Measurements from ENCODE around the gene GALNS.
A peak's percentile ranks its signal among the peaks of the same experiment; 100 is the strongest.

GALNS gene

DNA sequence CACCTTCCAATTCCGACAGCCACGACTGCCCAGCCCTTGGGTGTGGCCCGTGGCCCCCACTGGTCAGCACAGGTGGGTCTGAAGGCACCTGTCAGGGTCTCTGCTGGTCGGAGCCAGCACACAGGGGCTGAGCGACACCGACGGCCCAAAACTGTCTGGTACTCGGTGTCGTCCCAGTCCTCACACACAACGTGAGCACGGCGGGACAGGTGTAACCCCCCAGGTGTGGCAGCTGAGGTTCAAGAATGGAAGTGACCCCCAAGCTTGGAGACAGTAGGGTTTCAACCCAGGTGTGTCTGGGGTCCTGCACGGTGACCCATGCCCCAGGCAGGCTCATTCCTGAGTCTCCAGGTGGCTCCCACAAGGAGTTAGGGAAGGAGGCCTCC lies 1.0 kb downstream of the GALNS start:
- TF ChIP-seq, protein P1, sequence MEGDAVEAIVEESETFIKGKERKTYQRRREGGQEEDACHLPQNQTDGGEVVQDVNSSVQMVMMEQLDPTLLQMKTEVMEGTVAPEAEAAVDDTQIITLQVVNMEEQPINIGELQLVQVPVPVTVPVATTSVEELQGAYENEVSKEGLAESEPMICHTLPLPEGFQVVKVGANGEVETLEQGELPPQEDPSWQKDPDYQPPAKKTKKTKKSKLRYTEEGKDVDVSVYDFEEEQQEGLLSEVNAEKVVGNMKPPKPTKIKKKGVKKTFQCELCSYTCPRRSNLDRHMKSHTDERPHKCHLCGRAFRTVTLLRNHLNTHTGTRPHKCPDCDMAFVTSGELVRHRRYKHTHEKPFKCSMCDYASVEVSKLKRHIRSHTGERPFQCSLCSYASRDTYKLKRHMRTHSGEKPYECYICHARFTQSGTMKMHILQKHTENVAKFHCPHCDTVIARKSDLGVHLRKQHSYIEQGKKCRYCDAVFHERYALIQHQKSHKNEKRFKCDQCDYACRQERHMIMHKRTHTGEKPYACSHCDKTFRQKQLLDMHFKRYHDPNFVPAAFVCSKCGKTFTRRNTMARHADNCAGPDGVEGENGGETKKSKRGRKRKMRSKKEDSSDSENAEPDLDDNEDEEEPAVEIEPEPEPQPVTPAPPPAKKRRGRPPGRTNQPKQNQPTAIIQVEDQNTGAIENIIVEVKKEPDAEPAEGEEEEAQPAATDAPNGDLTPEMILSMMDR (IDR thresholded peaks at IDR 0.05): no peak
- Histone ChIP-seq H3K27me3 (ENCODE audit: control insufficient read depth, insufficient read depth, low read length) (no peaks in the 10 kb centered on the region), H3K9ac (no peak overlapping the region), H2AFZ (peak overlapping the region; percentile 68), H3K4me1 (peaks cover 8% of the 10 kb centered on the region), H3K27ac (no peak overlapping the region), H3K36me3 (ENCODE audit: control insufficient read depth, insufficient read depth, low read length) (no peaks in the 10 kb centered on the region), H3K4me3 (ENCODE audit: low read depth, low read length) (peak overlapping the region; percentile 56), H3K4me2 (ENCODE audit: low read length) (peak overlapping the region; percentile 79), H3K9me3 (ENCODE audit: control insufficient read depth, low read length) (no peaks in the 10 kb centered on the region), H3K79me2 (peaks cover 11% of the 10 kb centered on the region)

DNA sequence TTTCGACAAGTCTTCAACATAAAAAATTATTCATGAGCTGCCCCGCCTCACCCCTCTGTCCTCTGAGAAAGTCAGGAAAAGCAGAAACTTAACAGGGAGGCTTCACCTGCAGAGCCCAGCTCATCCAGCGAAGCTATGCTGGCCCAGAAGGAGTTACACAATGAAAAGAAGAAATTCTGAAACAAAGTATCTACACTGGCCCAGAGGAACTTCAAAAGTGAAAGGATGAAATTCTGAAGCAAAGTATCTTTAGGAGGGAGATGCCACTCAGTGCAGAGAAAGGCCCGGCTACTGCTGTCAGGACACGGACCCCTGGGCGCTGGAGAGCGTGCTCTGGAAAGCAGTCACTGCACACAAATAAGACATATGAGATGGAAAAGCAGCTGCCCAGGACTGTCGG lies 1.6 kb downstream of the GALNS start:
- H3K27ac ChIP-seq: no peak overlapping the region
- H3K4me1 ChIP-seq: peaks cover 8% of the 10 kb centered on the region
- H3K9me3 ChIP-seq (ENCODE audit: control insufficient read depth, low read length): no peaks in the 10 kb centered on the region
- H3K4me2 ChIP-seq (ENCODE audit: low read length): no peak overlapping the region
- no peaks in the 10 kb centered on the region for H3K36me3 ChIP-seq (ENCODE audit: control insufficient read depth, insufficient read depth, low read length)
- H3K4me3 ChIP-seq (ENCODE audit: low read depth, low read length): no peak overlapping the region
- H2AFZ ChIP-seq: no peak overlapping the region
- H3K9ac ChIP-seq: no peak overlapping the region
- peaks cover 11% of the 10 kb centered on the region for H3K79me2 ChIP-seq
- TF ChIP-seq, protein P1 (IDR thresholded peaks at IDR 0.05): no peak
- H3K27me3 ChIP-seq (ENCODE audit: control insufficient read depth, insufficient read depth, low read length): no peaks in the 10 kb centered on the region

DNA sequence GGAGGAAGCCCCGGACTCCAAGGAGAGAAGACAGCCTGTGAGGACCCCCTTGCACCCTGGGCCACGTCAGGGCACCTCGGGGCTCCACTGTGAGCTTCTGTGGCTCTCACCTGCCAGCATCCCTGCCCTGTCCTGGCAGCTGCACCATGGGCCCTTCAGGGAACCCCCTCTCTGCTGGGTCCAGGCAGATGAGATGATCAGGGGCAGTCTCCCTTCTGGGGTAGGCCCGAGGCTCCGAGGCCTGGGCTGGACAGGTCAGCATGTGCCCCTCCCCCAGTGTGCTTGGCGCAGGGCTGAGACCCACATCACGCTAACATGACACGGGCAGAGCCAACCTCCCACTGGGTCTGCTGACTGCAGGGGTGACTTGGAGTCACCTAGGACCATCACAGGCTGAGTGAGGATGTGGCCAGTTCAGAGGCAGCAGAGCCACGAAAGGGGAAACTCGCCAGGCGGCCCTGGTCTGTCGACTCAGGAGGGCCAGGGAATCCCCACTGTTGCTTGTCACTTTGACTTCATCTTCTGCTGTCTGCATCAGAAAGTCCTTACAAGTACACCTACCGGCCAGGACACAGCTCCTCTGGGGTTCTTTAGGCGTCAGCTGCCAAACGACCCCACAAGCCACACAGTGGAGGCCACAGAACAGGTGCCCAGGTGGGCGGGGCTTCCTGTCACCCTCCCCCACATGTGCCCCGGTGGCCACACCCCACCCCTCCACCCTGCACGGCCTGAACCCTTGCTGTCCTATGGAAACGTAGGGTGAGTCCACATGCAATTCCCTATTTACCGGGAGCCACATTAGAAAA lies 2.2 kb downstream of the GALNS start:
- H3K36me3 ChIP-seq (ENCODE audit: control insufficient read depth, insufficient read depth, low read length): no peaks in the 10 kb centered on the region
- H3K27me3 ChIP-seq (ENCODE audit: control insufficient read depth, insufficient read depth, low read length): no peaks in the 10 kb centered on the region
- TF ChIP-seq, protein P1 (IDR thresholded peaks at IDR 0.05): no peak
- peaks cover 8% of the 10 kb centered on the region for H3K4me1 ChIP-seq
- H2AFZ ChIP-seq: no peak overlapping the region
- H3K4me3 ChIP-seq (ENCODE audit: low read depth, low read length): no peak overlapping the region
- no peak overlapping the region for H3K9ac ChIP-seq
- H3K4me2 ChIP-seq (ENCODE audit: low read length): no peak overlapping the region
- H3K9me3 ChIP-seq (ENCODE audit: control insufficient read depth, low read length): no peaks in the 10 kb centered on the region
- peaks cover 11% of the 10 kb centered on the region for H3K79me2 ChIP-seq
- no peak overlapping the region for H3K27ac ChIP-seq

DNA sequence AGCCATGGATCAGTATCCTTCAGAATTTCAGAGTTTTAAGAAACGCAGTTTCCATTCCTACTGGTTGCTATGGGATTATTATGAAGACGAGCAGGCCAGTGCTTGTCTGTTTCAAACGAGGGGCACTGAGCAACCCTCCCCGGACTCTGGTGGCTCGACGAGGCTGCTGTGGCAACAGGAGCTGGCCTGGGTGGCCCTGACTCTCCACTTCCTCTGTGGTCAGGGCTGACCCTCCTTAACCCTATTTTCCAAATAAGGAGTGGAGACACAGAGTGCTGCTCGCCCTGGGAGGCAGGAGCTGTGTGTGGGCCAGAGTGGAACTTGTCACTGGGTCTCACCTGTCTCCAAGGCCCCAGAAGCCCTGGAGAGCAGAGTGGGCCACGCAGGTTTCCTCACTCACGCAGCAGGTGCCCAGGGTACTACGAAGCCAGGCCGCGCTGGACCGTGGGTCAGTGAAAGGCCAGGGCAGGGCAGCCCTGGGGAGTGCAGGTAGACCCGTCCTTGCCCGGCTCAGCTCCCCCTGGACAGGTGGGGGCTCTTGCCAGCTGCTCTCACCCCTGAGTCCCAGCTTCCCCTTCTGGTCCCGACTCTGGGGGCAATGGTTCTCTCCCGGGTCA lies 3.3 kb downstream of the GALNS start:
- Histone ChIP-seq H3K9me3 (ENCODE audit: control insufficient read depth, low read length) (no peaks in the 10 kb centered on the region), H3K27ac (no peak overlapping the region), H3K9ac (no peak overlapping the region), H2AFZ (no peak overlapping the region), H3K27me3 (ENCODE audit: control insufficient read depth, insufficient read depth, low read length) (no peaks in the 10 kb centered on the region), H3K4me2 (ENCODE audit: low read length) (no peak overlapping the region), H3K79me2 (peaks cover 11% of the 10 kb centered on the region), H3K4me3 (ENCODE audit: low read depth, low read length) (no peak overlapping the region), H3K4me1 (peaks cover 8% of the 10 kb centered on the region), H3K36me3 (ENCODE audit: control insufficient read depth, insufficient read depth, low read length) (no peaks in the 10 kb centered on the region)
- TF ChIP-seq, protein P1 (IDR thresholded peaks at IDR 0.05): no peak

All from parathyroid adenoma (tissue), 2 donors.